GM23338 (cell line): Measurements from ENCODE around the gene SPRY4. TPM values are rescaled to one million over a fixed set of nuclear protein-coding genes. Genes with fewer than 3 reads are reported as not detected.

Experiments
- CTCF ChIP-seq, 2 experiments: fragments of 200-600 bp in 1 of 2; sonication (generic) in 1 of 2; conservative IDR thresholded peaks; 2 replicates each; pipeline versions ENCODE4 v1.5.1 to v1.6.1; 2016 to 2017; ENCODE audit warnings: antibody characterized with exemption in 2 of 2, low read depth in 2 of 2, mild to moderate bottlenecking in 2 of 2, moderate library complexity in 1 of 2
- EZH2phosphoT487 ChIP-seq: fragments of 200-600 bp; sonication (generic); IDR thresholded peaks from one replicate; pipeline ENCODE4 v1.8.1; 2018; ENCODE audit warnings: antibody characterized with exemption; ENCODE audit not compliant: unreplicated experiment
- JUNB ChIP-seq: IDR thresholded peaks from one replicate; pipeline ENCODE4 v1.6.1; 2016; ENCODE audit warnings: antibody characterized with exemption; ENCODE audit not compliant: unreplicated experiment
- NANOG ChIP-seq: IDR thresholded peaks from 2 replicates; pipeline ENCODE4 v1.6.1; 2016; ENCODE audit warnings: antibody characterized with exemption, borderline replicate concordance
- POLR2AphosphoS5 ChIP-seq: IDR thresholded peaks from 2 replicates; pipeline ENCODE4 v1.6.1; 2016; ENCODE audit warnings: antibody characterized with exemption, low read depth
- REST ChIP-seq: IDR thresholded peaks from one replicate; pipeline ENCODE4 v1.6.1; 2018; ENCODE audit warnings: antibody characterized with exemption; ENCODE audit not compliant: unreplicated experiment
- STAT1 ChIP-seq: IDR thresholded peaks from one replicate; pipeline ENCODE4 v1.6.1; 2016; ENCODE audit warnings: antibody characterized with exemption; ENCODE audit not compliant: unreplicated experiment
- ZNF114 ChIP-seq: fragments of 250-450 bp; sonication (Bioruptor Pico); IDR thresholded peaks from 2 replicates; pipeline ENCODE4 v1.5.0; 2020; ENCODE audit warnings: mild to moderate bottlenecking, moderate library complexity
- ZNF462 ChIP-seq: fragments of 250-450 bp; sonication (Bioruptor Pico); IDR thresholded peaks from 2 replicates; pipeline ENCODE4 v1.5.0; 2020; ENCODE audit warnings: mild to moderate bottlenecking, moderate library complexity
- polyA plus RNA-seq: library from polyadenylated mRNA; unstranded; fragments of >200 nt; fragmentation: Nextera tagmentation; extraction: Ambion mirVana; gene quantifications from 2 replicates; pipeline ENCODE4 v1.2.1, GENCODE V29; 2016
- total RNA-seq: library from RNA; depleted of rRNA; stranded (reverse); fragments of >200 nt; shearing (Covaris generic); gene quantifications from 2 replicates; pipeline ENCODE4 v1.2.3, GENCODE V29; 2014

The SPRY4 gene
- total and polyA plus RNA-seq, 2 experiments from 2014 or later = 70.6 to 240 TPM

GRCh38 chr5:142364251-142365145 is 39.7 kb upstream of the SPRY4 start (continued):
- TF ChIP-seq ZNF462 (CRISPR knock-in tag) (no peak), NANOG (no peak), POLR2AphosphoS5 (no peak), CTCF (conservative IDR thresholded peaks at IDR 0.05; ENCODE audit: low read depth in 2 of 2) (no peak), JUNB (no peak), STAT1 (no peak), REST (no peak), ZNF114 (CRISPR knock-in tag) (no peak), EZH2phosphoT487 (no peak)
